SU-DHL-6 (cell line): ENCODE measurements around the gene RNF103.

Source experiments
- H2AFZ ChIP-seq: fragments of 200-600 bp; sonication (generic); 2 replicates; pipeline ENCODE4 v1.6.1; 2014; ENCODE audit warnings: low read depth, mild to moderate bottlenecking, moderate library complexity, mixed read lengths, antibody characterized with exemption, low read length; ENCODE audit not compliant: severe bottlenecking
- H3F3A ChIP-seq: fragments of 200-600 bp; shearing (Covaris generic); 2 replicates; pipeline ENCODE4 v1.6.0; 2016; ENCODE audit warnings: antibody characterized with exemption, mild to moderate bottlenecking; ENCODE audit not compliant: insufficient read depth
- H3K27ac ChIP-seq: fragments of 200-600 bp; sonication (generic); 2 replicates; pipeline ENCODE4 v1.5.1; 2016; ENCODE audit warnings: low read depth, mild to moderate bottlenecking, low read length, moderate library complexity, mixed read lengths
- H3K27me3 ChIP-seq: fragments of 200-600 bp; sonication (generic), shearing (Covaris generic); 2 replicates; pipeline ENCODE4 v1.6.0; 2014; ENCODE audit warnings: mild to moderate bottlenecking, low read length
- H3K36me3 ChIP-seq: fragments of 200-600 bp; sonication (generic); 2 replicates; pipeline ENCODE4 v1.6.1; 2014; ENCODE audit warnings: mild to moderate bottlenecking, low read length, mixed read lengths
- H3K4me2 ChIP-seq: fragments of 300-600, 200-600 bp; shearing (Covaris generic), sonication (generic); 2 replicates; pipeline ENCODE4 v1.6.0; 2014; ENCODE audit warnings: low read length, low read depth, mild to moderate bottlenecking; ENCODE audit not compliant: poor library complexity, severe bottlenecking
- H3K4me3 ChIP-seq: fragments of 200-600 bp; sonication (generic); 2 replicates; pipeline ENCODE4 v1.5.1; 2014; ENCODE audit warnings: antibody characterized with exemption, low read length, mild to moderate bottlenecking, mixed read lengths; ENCODE audit not compliant: insufficient read depth, poor library complexity, severe bottlenecking
- H3K79me2 ChIP-seq: fragments of 200-600 bp; sonication (generic); 2 replicates; pipeline ENCODE4 v1.6.1; 2014; ENCODE audit warnings: mild to moderate bottlenecking, low read length, moderate library complexity; ENCODE audit not compliant: insufficient read depth
- H3K9ac ChIP-seq: fragments of 200-600 bp; sonication (generic); 2 replicates; pipeline ENCODE4 v1.7.0; 2014; ENCODE audit warnings: mild to moderate bottlenecking, low read length
- H3K9me2 ChIP-seq: fragments of 200-600 bp; sonication (generic); replicated peaks from 2 replicates; pipeline ENCODE4 v1.6.1; 2014; ENCODE audit warnings: low read length; ENCODE audit not compliant: insufficient read depth
- H3K9me3 ChIP-seq: fragments of 200-600 bp; sonication (generic); 2 replicates; pipeline ENCODE4 v1.6.1; 2014; ENCODE audit warnings: low read length, mixed read lengths; ENCODE audit not compliant: insufficient read depth
- H4K20me1 ChIP-seq: fragments of 200-600 bp; sonication (generic); 2 replicates; pipeline ENCODE4 v1.6.1; 2014; ENCODE audit warnings: low read depth, mild to moderate bottlenecking, antibody characterized with exemption, low read length, moderate library complexity, mixed read lengths
- EZH2phosphoT487 ChIP-seq: fragments of 200-600 bp; sonication (generic), shearing (Covaris generic); conservative IDR thresholded peaks from 2 replicates; pipeline ENCODE4 v1.6.1; 2018; ENCODE audit warnings: mild to moderate bottlenecking, antibody characterized with exemption, low read length, moderate library complexity, mixed read lengths
- TF ChIP-seq, protein P1 (sequence below): fragments of 200-600 bp; sonication (generic); IDR thresholded peaks from one replicate; pipeline ENCODE4 v1.5.1; 2017; ENCODE audit warnings: antibody characterized with exemption, mild to moderate bottlenecking, low read length, moderate library complexity; ENCODE audit not compliant: insufficient read depth, poor library complexity, severe bottlenecking

Gene RNF103

DNA sequence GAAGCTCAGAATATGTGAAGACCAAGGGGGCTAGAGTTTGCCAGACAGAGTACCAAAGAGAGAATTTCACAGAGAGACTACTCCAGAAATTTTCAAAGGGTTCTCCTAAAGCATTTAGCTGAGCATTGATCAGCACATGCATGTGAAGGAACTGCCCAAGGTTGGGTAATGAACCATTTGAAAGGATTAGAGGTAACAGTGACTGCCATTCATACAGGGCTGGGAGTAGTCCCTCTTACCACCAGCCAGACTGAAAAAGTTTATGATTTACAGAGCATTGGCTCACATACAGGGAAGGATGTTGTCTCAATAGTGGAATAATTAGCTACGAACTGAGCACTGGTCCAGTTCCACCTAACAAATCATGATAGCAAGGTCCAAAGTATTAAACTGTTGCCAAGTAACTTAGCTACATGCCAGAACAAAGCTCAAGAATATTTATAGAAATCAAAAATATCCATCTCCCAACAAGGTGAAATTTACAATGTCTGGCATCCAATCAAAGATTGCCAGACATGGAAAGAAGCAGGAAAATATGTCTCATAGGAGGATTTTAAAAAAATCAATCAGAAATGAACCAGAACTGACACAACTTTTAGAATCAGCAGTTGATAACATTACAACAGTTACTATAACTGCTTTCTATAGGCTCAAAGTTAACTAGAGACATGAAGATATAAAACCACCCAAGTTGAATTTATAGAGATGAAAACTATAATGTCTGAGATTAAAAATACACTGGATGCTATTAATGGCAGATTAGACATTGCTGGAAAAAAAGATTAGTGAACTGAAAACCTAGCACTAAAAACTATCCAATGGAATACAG lies 25.7 kb upstream of the RNF103 start:
- Histone ChIP-seq H3K36me3 (no peaks in the 10 kb centered on the region; the same call in 1 of the 2 replicates), H4K20me1 (no peaks in the 10 kb centered on the region), H2AFZ (no peak overlapping the region), H3K27ac (no peak overlapping the region), H3K79me2 (no peaks in the 10 kb centered on the region), H3K4me3 (no peak overlapping the region), H3K9me3 (peaks cover 8% of the 10 kb centered on the region; the same call in 1 of the 2 replicates), H3K4me2 (no peak overlapping the region), H3K9me2 (no peaks in the 10 kb centered on the region), H3K27me3 (no peaks in the 10 kb centered on the region), H3F3A (no peaks in the 10 kb centered on the region), H3K9ac (no peak overlapping the region)
- TF ChIP-seq EZH2phosphoT487, result no peak
- TF ChIP-seq, protein P1, sequence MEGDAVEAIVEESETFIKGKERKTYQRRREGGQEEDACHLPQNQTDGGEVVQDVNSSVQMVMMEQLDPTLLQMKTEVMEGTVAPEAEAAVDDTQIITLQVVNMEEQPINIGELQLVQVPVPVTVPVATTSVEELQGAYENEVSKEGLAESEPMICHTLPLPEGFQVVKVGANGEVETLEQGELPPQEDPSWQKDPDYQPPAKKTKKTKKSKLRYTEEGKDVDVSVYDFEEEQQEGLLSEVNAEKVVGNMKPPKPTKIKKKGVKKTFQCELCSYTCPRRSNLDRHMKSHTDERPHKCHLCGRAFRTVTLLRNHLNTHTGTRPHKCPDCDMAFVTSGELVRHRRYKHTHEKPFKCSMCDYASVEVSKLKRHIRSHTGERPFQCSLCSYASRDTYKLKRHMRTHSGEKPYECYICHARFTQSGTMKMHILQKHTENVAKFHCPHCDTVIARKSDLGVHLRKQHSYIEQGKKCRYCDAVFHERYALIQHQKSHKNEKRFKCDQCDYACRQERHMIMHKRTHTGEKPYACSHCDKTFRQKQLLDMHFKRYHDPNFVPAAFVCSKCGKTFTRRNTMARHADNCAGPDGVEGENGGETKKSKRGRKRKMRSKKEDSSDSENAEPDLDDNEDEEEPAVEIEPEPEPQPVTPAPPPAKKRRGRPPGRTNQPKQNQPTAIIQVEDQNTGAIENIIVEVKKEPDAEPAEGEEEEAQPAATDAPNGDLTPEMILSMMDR, result no peak

DNA sequence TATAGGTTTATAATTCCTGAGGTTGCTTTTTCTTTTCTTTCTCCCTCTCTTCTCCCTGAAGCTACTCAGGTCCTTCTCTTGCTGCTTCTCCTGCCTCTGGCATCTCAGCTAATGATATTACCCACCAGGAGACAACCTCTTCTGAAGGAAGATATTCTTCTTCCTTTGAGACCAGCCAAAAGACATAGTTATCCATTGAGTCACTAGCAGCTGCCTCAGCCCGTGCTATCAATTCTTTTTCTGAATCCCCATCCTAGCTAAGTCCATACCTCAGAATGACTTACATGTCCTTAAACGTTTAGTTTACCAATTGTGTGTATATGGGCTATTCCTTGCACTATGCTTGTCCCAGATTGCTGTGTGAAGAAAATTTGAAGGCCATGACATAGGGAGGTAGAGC lies 25.0 kb upstream of the RNF103 start:
- no peaks in the 10 kb centered on the region; the same call in 1 of the 2 replicates for H3K36me3 ChIP-seq
- H3K4me2 ChIP-seq, result no peak overlapping the region
- H4K20me1 ChIP-seq, result no peaks in the 10 kb centered on the region
- H3F3A ChIP-seq, result no peaks in the 10 kb centered on the region
- H3K9me2 ChIP-seq, result no peaks in the 10 kb centered on the region
- no peaks in the 10 kb centered on the region for H3K27me3 ChIP-seq
- no peak overlapping the region for H3K4me3 ChIP-seq
- H3K27ac ChIP-seq, result no peak overlapping the region
- H3K9ac ChIP-seq, result no peak overlapping the region
- TF ChIP-seq EZH2phosphoT487, result no peak
- TF ChIP-seq, protein P1, result no peak
- H3K79me2 ChIP-seq, result no peaks in the 10 kb centered on the region
- peaks cover 8% of the 10 kb centered on the region; the same call in 1 of the 2 replicates for H3K9me3 ChIP-seq
- no peak overlapping the region for H2AFZ ChIP-seq

DNA sequence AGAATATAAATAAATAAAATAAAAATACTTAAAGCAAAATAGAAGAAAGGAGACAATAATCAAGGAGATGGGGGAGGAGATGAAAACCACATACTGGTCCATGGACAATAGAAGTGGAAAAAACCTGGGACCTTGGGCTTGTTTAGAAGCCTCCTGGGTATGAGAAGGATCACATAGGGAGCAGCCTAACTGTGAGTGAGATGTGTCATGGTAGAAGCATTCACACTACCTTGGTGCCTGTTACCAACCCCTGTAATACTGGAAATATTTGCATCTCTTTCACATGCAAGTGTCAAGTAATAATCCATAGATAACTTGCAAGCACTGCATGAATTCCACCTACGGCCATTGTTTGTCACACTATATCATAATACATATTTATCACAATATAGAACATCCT lies 23.2 kb upstream of the RNF103 start:
- H3K27ac ChIP-seq, result no peak overlapping the region
- no peak for TF ChIP-seq EZH2phosphoT487
- TF ChIP-seq, protein P1, result no peak
- no peak overlapping the region for H3K4me3 ChIP-seq
- no peak overlapping the region for H3K9ac ChIP-seq
- H2AFZ ChIP-seq, result no peak overlapping the region
- H3F3A ChIP-seq, result no peaks in the 10 kb centered on the region
- peaks cover 8% of the 10 kb centered on the region; the same call in 1 of the 2 replicates for H3K9me3 ChIP-seq
- H3K36me3 ChIP-seq, result no peaks in the 10 kb centered on the region; the same call in 1 of the 2 replicates
- no peaks in the 10 kb centered on the region for H3K9me2 ChIP-seq
- H3K4me2 ChIP-seq, result no peak overlapping the region
- no peaks in the 10 kb centered on the region for H4K20me1 ChIP-seq
- H3K79me2 ChIP-seq, result no peaks in the 10 kb centered on the region
- no peaks in the 10 kb centered on the region for H3K27me3 ChIP-seq
